HFFc6 (cell line): ENCODE measurements around the gene DLX4. TPM values are rescaled to one million over a fixed set of nuclear protein-coding genes. Genes with fewer than 3 reads are reported as not detected.
A peak's percentile ranks its signal among the peaks of the same experiment; 100 is the strongest.

Experiments used
- DNase-seq: peaks from one replicate; pipeline ENCODE4 v3.0.0-alpha.2; 2018
- H3K27ac Mint-ChIP-seq: 2 replicates; pipeline ENCODE4 v1.8.0; 2020; ENCODE audit warnings: mild to moderate bottlenecking, mixed read lengths
- H3K27me3 Mint-ChIP-seq: 2 replicates; pipeline ENCODE4 v1.8.0; 2021; ENCODE audit warnings: mild to moderate bottlenecking, moderate library complexity, mixed read lengths; ENCODE audit not compliant: insufficient read depth
- H3K36me3 Mint-ChIP-seq: 2 replicates; pipeline ENCODE4 v1.8.0; 2021; ENCODE audit warnings: low read depth, mixed read lengths
- H3K4me1 Mint-ChIP-seq: 2 replicates; pipeline ENCODE4 v1.8.0; 2020; ENCODE audit warnings: low read depth, mixed read lengths
- H3K4me3 Mint-ChIP-seq: 2 replicates; pipeline ENCODE4 v1.8.0; 2020; ENCODE audit warnings: mild to moderate bottlenecking, moderate library complexity, mixed read lengths
- H3K9me3 Mint-ChIP-seq: 2 replicates; pipeline ENCODE4 v1.8.0; 2020; ENCODE audit warnings: mild to moderate bottlenecking, mixed read lengths
- CTCF ChIP-seq: fragments of 200-600 bp; sonication (generic); IDR thresholded peaks from 2 replicates; pipeline ENCODE4 v1.5.0; 2021; ENCODE audit warnings: antibody characterized with exemption, mild to moderate bottlenecking
- total RNA-seq, 6 experiments: library from RNA; stranded (reverse); fragmentation: NEBNext Ultra II Directional; extraction: Animal tissue kit (Norgen Biotek cat#: 25700); gene quantifications; 2 replicates in 1 of 6; 3 replicates in 5 of 6; pipeline ENCODE4 v1.2.3, GENCODE V29; 2021

DLX4 gene
- total RNA-seq, 6 experiments from 2014 or later, result not detected

- H3K9me3 Mint-ChIP-seq, result no peaks in the 10 kb centered on the region
- peak overlapping the region; percentile 80 for H3K4me3 Mint-ChIP-seq
- peaks cover 19% of the 10 kb centered on the region for H3K4me1 Mint-ChIP-seq
- no peak overlapping the region for H3K27ac Mint-ChIP-seq
- TF ChIP-seq CTCF, result no peak
- no peak for DNase-seq
- H3K27me3 Mint-ChIP-seq, result peaks cover 59% of the 10 kb centered on the region
- no peaks in the 10 kb centered on the region for H3K36me3 Mint-ChIP-seq
These were observed 24.6 kb downstream of the DLX4 start for GRCh38 chr17:49993423-49994060.

- Mint-ChIP-seq H3K27me3 (peaks cover 56% of the 10 kb centered on the region), H3K27ac (no peak overlapping the region), H3K9me3 (no peaks in the 10 kb centered on the region), H3K4me3 (peak overlapping the region; percentile 80), H3K36me3 (no peaks in the 10 kb centered on the region), H3K4me1 (peaks cover 19% of the 10 kb centered on the region)
- TF ChIP-seq CTCF, result no peak; the same call in 1 of the 2 replicates
- DNase-seq, result no peak
These were observed 25.4 kb downstream of the DLX4 start for GRCh38 chr17:49994085-49995054.

GRCh38 chr17:49995055-49995738, 26.2 kb downstream of the DLX4 start, which contains the start of gene DLX3:
Gene DLX3, minus strand, starts transcription at chr17:49995224. Its CDS starts 226 bp downstream, at chr17:49994998.
- Mint-ChIP-seq H3K9me3 (no peaks in the 10 kb centered on the region), H3K4me1 (peaks cover 19% of the 10 kb centered on the region), H3K4me3 (peak within 1 kb of the TSS; percentile 80), H3K36me3 (no peaks in the 10 kb centered on the region), H3K27ac (no peak within 1 kb of the TSS), H3K27me3 (peaks cover 57% of the 10 kb centered on the region)
- no peak for TF ChIP-seq CTCF
- peak; percentile 55 for DNase-seq

- TF ChIP-seq CTCF, result no peak
- H3K36me3 Mint-ChIP-seq, result no peaks in the 10 kb centered on the region
- H3K4me1 Mint-ChIP-seq, result peaks cover 19% of the 10 kb centered on the region
- H3K9me3 Mint-ChIP-seq, result no peaks in the 10 kb centered on the region
- H3K27ac Mint-ChIP-seq, result no peak overlapping the region
- H3K27me3 Mint-ChIP-seq, result peaks cover 50% of the 10 kb centered on the region
- no peak for DNase-seq
- no peak overlapping the region for H3K4me3 Mint-ChIP-seq
These were observed 27.1 kb downstream of the DLX4 start for GRCh38 chr17:49996121-49996494.

- TF ChIP-seq CTCF, result peak; percentile 100
- H3K4me3 Mint-ChIP-seq, result peak overlapping the region; percentile 62
- H3K27ac Mint-ChIP-seq, result no peak overlapping the region
- peaks cover 51% of the 10 kb centered on the region for H3K27me3 Mint-ChIP-seq
- H3K4me1 Mint-ChIP-seq, result peaks cover 19% of the 10 kb centered on the region
- no peaks in the 10 kb centered on the region for H3K9me3 Mint-ChIP-seq
- DNase-seq, result no peak
- no peaks in the 10 kb centered on the region for H3K36me3 Mint-ChIP-seq
These were observed 27.7 kb downstream of the DLX4 start for GRCh38 chr17:49996495-49997300.
